ENCODE data around the gene PLXND1. TPM values are rescaled to one million over a fixed set of nuclear protein-coding genes. Genes with fewer than 3 reads are reported as not detected.
"Not testable (repeated sequence)": the region's sequence is repeated elsewhere in the genome, so short reads cannot be mapped to it uniquely, and the experiment has no call there.

Gene PLXND1
- total and polyA plus RNA-seq, 2 donors (not counting 1 experiment from before 2014, with no cell fraction given): 3.3 to 74.4 TPM

DNA sequence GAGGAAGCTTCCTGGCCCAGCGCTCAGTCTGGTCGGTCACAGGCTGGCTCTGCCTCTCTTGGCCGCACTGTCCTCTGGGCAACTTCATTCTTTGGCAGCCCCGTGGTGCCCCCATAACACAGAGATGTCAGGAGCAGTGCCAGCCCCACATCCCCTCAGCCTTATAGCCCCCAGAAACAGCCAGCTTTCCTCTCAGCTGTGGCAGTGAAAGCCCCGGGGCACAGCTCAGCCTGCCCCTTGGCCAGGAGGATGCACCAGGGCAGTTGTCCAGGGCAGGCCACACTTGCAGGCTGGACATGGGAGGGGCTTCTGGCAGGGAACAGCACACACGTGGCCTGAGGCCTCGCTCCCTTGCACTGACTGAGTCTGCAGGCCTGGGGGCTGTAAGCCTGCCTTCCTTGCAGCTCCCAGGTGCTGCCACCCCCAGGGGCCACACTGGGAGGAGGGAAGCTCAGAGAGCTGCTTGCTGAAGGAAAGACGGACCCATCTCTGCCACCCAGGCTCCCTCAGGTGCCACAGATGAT, 88.4 kb downstream of the PLXND1 start:
- H3K9me3 ChIP-seq (ENCODE audit: control extremely low read depth in 1 of 3, control insufficient read depth in 2 of 3, insufficient read depth in 1 of 3, low read length in 2 of 3): no peaks in the 10 kb centered on the region
- TF ChIP-seq, protein P1, sequence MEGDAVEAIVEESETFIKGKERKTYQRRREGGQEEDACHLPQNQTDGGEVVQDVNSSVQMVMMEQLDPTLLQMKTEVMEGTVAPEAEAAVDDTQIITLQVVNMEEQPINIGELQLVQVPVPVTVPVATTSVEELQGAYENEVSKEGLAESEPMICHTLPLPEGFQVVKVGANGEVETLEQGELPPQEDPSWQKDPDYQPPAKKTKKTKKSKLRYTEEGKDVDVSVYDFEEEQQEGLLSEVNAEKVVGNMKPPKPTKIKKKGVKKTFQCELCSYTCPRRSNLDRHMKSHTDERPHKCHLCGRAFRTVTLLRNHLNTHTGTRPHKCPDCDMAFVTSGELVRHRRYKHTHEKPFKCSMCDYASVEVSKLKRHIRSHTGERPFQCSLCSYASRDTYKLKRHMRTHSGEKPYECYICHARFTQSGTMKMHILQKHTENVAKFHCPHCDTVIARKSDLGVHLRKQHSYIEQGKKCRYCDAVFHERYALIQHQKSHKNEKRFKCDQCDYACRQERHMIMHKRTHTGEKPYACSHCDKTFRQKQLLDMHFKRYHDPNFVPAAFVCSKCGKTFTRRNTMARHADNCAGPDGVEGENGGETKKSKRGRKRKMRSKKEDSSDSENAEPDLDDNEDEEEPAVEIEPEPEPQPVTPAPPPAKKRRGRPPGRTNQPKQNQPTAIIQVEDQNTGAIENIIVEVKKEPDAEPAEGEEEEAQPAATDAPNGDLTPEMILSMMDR (IDR thresholded peaks at IDR 0.05): no peak
- no peak for TF ChIP-seq EZH2 (IDR thresholded peaks at IDR 0.05; ENCODE audit: borderline replicate concordance, insufficient read depth, low read depth, low read length, poor library complexity, severe bottlenecking)
- no peak overlapping the region for H2AFZ ChIP-seq (ENCODE audit: insufficient read depth, low read depth, low read length, poor library complexity, severe bottlenecking)
- H3K4me1 ChIP-seq (ENCODE audit: control insufficient read depth in 2 of 2, insufficient read depth in 2 of 2, low read length in 2 of 2): no peaks in the 10 kb centered on the region
- no peaks in the 10 kb centered on the region for H3K27me3 Mint-ChIP-seq
- ChIA-PET CTCF (no interaction called here), POLR2A (no interaction called here)
- ATAC-seq (ENCODE audit: low read depth): no peak
- H3K4me3 ChIP-seq (ENCODE audit: control extremely low read depth in 1 of 5, extremely low read depth in 1 of 5, insufficient read depth in 1 of 5, low read depth in 2 of 5, low read length in 4 of 5): no peak overlapping the region
- no peaks in the 10 kb centered on the region for H3K9me3 Mint-ChIP-seq (ENCODE audit: insufficient read depth)
- WGBS (ENCODE audit: insufficient coverage): 91% methylated on average over 8 of the region's 8 CpGs
- H3K4me1 Mint-ChIP-seq: no peaks in the 10 kb centered on the region
- H3K79me2 ChIP-seq (ENCODE audit: control insufficient read depth, insufficient read depth, low read length): no peaks in the 10 kb centered on the region
- H3K27me3 ChIP-seq (replicated peaks in 1 of 4; ENCODE audit: control extremely low read depth in 1 of 4, control insufficient read depth in 3 of 4, insufficient read depth in 4 of 4, low read length in 3 of 4): no peaks in the 10 kb centered on the region
- no peaks in the 10 kb centered on the region for H4K20me1 ChIP-seq (ENCODE audit: control insufficient read depth, insufficient read depth, low read length, poor library complexity, severe bottlenecking)
- no peaks in the 10 kb centered on the region for H3K36me3 ChIP-seq (replicated peaks in 1 of 2; ENCODE audit: control extremely low read depth in 1 of 2, control insufficient read depth in 1 of 2, extremely low read depth in 1 of 2, insufficient read depth in 2 of 2, low read length in 1 of 2)
- H3K4me3 Mint-ChIP-seq: no peak overlapping the region
- intact Hi-C loops (cut with micrococcal nuclease): no loop called here
- DNase-seq: no peak
- H3K4me2 ChIP-seq (replicated peaks; ENCODE audit: low read depth, low read length, poor library complexity, severe bottlenecking): no peak overlapping the region
- H3K27ac Mint-ChIP-seq: no peak overlapping the region
- H3K9ac ChIP-seq (ENCODE audit: low read length): no peak overlapping the region
- no peak overlapping the region for H3K27ac ChIP-seq (ENCODE audit: low read length in 2 of 2)

DNA sequence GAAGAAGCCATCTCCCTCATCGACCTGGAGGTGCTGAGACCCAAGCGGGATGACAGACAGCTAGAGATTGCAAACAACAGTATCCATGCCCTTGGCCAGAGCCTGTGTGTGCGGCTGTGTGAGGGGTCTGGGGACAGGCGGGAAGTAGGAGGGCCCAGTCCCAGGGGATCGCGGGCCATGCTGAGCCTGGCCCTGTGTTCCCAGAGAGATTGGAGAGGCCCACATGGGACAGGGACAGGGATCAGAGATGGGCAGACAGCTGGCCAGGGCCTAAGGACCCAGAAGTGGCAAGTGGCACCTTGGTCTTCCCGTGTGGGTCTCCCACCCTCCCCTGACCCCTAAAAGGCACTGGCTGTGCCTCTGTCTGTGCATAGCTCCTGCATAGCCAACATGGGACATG, 89.0 kb downstream of the PLXND1 start:
- no peak overlapping the region for H3K4me3 ChIP-seq (ENCODE audit: control extremely low read depth in 1 of 5, extremely low read depth in 1 of 5, insufficient read depth in 1 of 5, low read depth in 2 of 5, low read length in 4 of 5)
- Mint-ChIP-seq H3K4me3 (no peak overlapping the region), H3K27ac (no peak overlapping the region), H3K4me1 (no peaks in the 10 kb centered on the region), H3K9me3 (ENCODE audit: insufficient read depth) (no peaks in the 10 kb centered on the region), H3K27me3 (no peaks in the 10 kb centered on the region)
- no peak overlapping the region for H2AFZ ChIP-seq (ENCODE audit: insufficient read depth, low read depth, low read length, poor library complexity, severe bottlenecking)
- intact Hi-C loops (cut with micrococcal nuclease): no loop called here
- H3K9ac ChIP-seq (ENCODE audit: low read length): no peak overlapping the region
- H4K20me1 ChIP-seq (ENCODE audit: control insufficient read depth, insufficient read depth, low read length, poor library complexity, severe bottlenecking): no peaks in the 10 kb centered on the region
- H3K27ac ChIP-seq (ENCODE audit: low read length in 2 of 2): no peak overlapping the region
- 94% methylated on average over 7 of the region's 7 CpGs for WGBS (ENCODE audit: insufficient coverage)
- no peaks in the 10 kb centered on the region for H3K79me2 ChIP-seq (ENCODE audit: control insufficient read depth, insufficient read depth, low read length)
- no peak overlapping the region for H3K4me2 ChIP-seq (replicated peaks; ENCODE audit: low read depth, low read length, poor library complexity, severe bottlenecking)
- H3K27me3 ChIP-seq (replicated peaks in 1 of 4; ENCODE audit: control extremely low read depth in 1 of 4, control insufficient read depth in 3 of 4, insufficient read depth in 4 of 4, low read length in 3 of 4): no peaks in the 10 kb centered on the region
- H3K36me3 ChIP-seq (replicated peaks in 1 of 2; ENCODE audit: control extremely low read depth in 1 of 2, control insufficient read depth in 1 of 2, extremely low read depth in 1 of 2, insufficient read depth in 2 of 2, low read length in 1 of 2): no peaks in the 10 kb centered on the region
- TF ChIP-seq, protein P1 (IDR thresholded peaks at IDR 0.05): no peak
- no peak for TF ChIP-seq EZH2 (IDR thresholded peaks at IDR 0.05; ENCODE audit: borderline replicate concordance, insufficient read depth, low read depth, low read length, poor library complexity, severe bottlenecking)
- no peaks in the 10 kb centered on the region for H3K4me1 ChIP-seq (ENCODE audit: control insufficient read depth in 2 of 2, insufficient read depth in 2 of 2, low read length in 2 of 2)
- no peaks in the 10 kb centered on the region for H3K9me3 ChIP-seq (ENCODE audit: control extremely low read depth in 1 of 3, control insufficient read depth in 2 of 3, insufficient read depth in 1 of 3, low read length in 2 of 3)
- DNase-seq (no peak), ATAC-seq (ENCODE audit: low read depth) (no peak)
- CTCF ChIA-PET: no interaction called here
- POLR2A ChIA-PET: no interaction called here

DNA sequence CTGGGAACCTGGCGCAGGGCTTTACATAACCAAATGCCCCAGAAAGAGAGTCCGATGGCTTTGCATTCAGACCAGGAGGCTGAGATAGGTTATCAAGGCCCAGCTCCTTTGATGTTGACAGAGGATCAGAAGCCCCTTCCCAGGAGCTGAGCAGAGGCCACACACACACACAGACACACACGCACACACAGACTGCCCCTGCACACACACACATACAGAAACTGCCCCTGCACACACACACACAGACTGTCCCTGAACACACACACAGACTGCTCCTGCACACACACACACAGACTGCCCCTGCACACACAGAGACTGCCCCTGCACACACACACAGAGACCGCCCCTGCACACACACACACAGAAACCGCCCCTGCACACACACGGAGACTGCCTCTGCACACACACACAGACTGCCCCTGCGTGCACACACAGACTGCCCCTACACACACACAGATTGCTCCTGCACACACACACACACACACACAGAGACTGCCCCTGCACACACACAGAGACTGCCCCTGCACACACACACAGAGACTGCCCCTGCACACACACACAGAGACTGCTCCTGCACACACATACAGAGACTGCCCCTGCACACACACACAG, 90.5 kb downstream of the PLXND1 start:
- H3K4me2 ChIP-seq (replicated peaks; ENCODE audit: low read depth, low read length, poor library complexity, severe bottlenecking); DNase-seq; H3K27ac ChIP-seq (ENCODE audit: low read length in 2 of 2); H3K27me3 Mint-ChIP-seq; H3K79me2 ChIP-seq (ENCODE audit: control insufficient read depth, insufficient read depth, low read length); H3K4me1 ChIP-seq (ENCODE audit: control insufficient read depth in 2 of 2, insufficient read depth in 2 of 2, low read length in 2 of 2); H3K4me3 Mint-ChIP-seq; H3K27me3 ChIP-seq (replicated peaks in 1 of 4; ENCODE audit: control extremely low read depth in 1 of 4, control insufficient read depth in 3 of 4, insufficient read depth in 4 of 4, low read length in 3 of 4); H3K4me1 Mint-ChIP-seq; H3K27ac Mint-ChIP-seq; intact Hi-C loops (cut with micrococcal nuclease); H2AFZ ChIP-seq (ENCODE audit: insufficient read depth, low read depth, low read length, poor library complexity, severe bottlenecking); H3K9me3 Mint-ChIP-seq (ENCODE audit: insufficient read depth); ATAC-seq (ENCODE audit: low read depth); POLR2A ChIA-PET; H3K4me3 ChIP-seq (ENCODE audit: control extremely low read depth in 1 of 5, extremely low read depth in 1 of 5, insufficient read depth in 1 of 5, low read depth in 2 of 5, low read length in 4 of 5); H3K9me3 ChIP-seq (ENCODE audit: control extremely low read depth in 1 of 3, control insufficient read depth in 2 of 3, insufficient read depth in 1 of 3, low read length in 2 of 3); H3K36me3 ChIP-seq (replicated peaks in 1 of 2; ENCODE audit: control extremely low read depth in 1 of 2, control insufficient read depth in 1 of 2, extremely low read depth in 1 of 2, insufficient read depth in 2 of 2, low read length in 1 of 2); H4K20me1 ChIP-seq (ENCODE audit: control insufficient read depth, insufficient read depth, low read length, poor library complexity, severe bottlenecking); H3K9ac ChIP-seq (ENCODE audit: low read length): not testable (repeated sequence)
- CTCF ChIA-PET: interaction anchor here (1.1 kb wide), 1 partner anchor 25 kb away, joined by 3 read pairs; no protein-coding TSS in a partner anchor
- WGBS (ENCODE audit: insufficient coverage): 100% methylated on average over 6 of the region's 7 CpGs
